Uterus (tissue), 2 donors: ENCODE data around the gene ZNF576.

Source experiments
- POLR2A ChIP-seq, 2 donors: fragments of 450-650 bp; IDR thresholded peaks; one replicate each; pipeline ENCODE4 v1.6.1; 2016; ENCODE audit warnings: antibody characterized with exemption in 2 of 2, mild to moderate bottlenecking in 1 of 2, moderate library complexity in 1 of 2
- TF ChIP-seq, protein P1 (sequence below), 4 experiments: fragments of 200-600 bp in 2 of 4; fragments of 450-650 bp in 2 of 4; sonication (generic) in 2 of 4; IDR thresholded peaks; one replicate each; pipeline ENCODE4 v1.5.1; 2016 to 2019; ENCODE audit warnings: antibody characterized with exemption in 4 of 4, mild to moderate bottlenecking in 2 of 4, moderate library complexity in 1 of 4

DNA sequence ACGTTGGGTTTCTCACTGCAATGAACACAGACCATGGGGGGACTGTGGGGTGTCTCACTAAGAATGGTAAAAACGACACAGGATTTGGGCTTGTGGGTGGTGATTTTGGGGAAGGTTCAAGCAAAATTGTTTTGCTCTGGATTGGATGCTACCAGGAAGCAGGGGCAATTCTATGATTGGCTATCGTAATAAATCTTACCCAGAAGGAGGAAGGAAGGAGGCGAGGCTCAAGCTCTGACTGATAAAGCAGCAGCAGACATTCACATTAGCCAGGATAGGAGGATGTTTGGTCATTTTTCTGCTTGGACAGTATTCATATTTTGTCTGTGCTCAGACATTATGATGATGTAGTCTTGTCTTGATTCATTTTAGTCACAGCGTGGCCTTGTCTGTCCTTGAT lies 1.5 kb downstream of the ZNF576 start:
- TF ChIP-seq, protein P1, sequence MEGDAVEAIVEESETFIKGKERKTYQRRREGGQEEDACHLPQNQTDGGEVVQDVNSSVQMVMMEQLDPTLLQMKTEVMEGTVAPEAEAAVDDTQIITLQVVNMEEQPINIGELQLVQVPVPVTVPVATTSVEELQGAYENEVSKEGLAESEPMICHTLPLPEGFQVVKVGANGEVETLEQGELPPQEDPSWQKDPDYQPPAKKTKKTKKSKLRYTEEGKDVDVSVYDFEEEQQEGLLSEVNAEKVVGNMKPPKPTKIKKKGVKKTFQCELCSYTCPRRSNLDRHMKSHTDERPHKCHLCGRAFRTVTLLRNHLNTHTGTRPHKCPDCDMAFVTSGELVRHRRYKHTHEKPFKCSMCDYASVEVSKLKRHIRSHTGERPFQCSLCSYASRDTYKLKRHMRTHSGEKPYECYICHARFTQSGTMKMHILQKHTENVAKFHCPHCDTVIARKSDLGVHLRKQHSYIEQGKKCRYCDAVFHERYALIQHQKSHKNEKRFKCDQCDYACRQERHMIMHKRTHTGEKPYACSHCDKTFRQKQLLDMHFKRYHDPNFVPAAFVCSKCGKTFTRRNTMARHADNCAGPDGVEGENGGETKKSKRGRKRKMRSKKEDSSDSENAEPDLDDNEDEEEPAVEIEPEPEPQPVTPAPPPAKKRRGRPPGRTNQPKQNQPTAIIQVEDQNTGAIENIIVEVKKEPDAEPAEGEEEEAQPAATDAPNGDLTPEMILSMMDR (IDR thresholded peaks at IDR 0.05), result no peak
- no peak for TF ChIP-seq POLR2A (IDR thresholded peaks at IDR 0.05)
